ENCODE data around the gene GNG8. TPM values are rescaled to one million over a fixed set of nuclear protein-coding genes. Genes with fewer than 3 reads are reported as not detected.

Gene GNG8
- total RNA-seq, 1 experiment from 2014 or later, result not detected

DNA sequence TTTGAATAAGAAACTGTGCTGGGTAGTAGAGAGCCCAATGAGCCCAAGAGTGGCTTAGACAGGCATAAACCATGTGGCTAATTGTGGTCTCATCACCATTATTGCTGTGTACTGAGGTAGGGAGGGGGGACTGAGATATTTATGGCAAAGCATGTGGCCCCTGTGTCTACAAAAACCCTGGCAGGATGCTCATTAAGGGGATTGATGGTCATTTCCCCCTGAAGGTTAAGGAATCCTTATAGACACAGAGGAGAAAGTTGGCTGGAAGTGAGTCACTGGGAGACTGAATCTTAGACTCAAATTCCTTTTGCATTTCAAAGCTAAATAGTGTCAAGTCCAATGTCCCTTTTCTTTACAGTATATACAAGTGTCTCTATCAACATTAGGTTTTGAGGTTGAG lies 34.8 kb upstream of the GNG8 start:
- H3K27me3 ChIP-seq (ENCODE audit: control insufficient read depth, insufficient read depth, low read length), result no peaks in the 10 kb centered on the region
- H3K4me3 ChIP-seq (ENCODE audit: low read depth in 2 of 2, low read length in 2 of 2), result no peak overlapping the region
- H3K27ac ChIP-seq (ENCODE audit: low read length), result no peak overlapping the region
- no peak for DNase-seq (ENCODE audit: low read depth, low spot score)
- ChIA-PET CTCF (no interaction called here), POLR2A (no interaction called here)
- ATAC-seq, result no peak
- BruUV-seq (replicated peaks), result no TSS peak
- H3K36me3 ChIP-seq (ENCODE audit: control insufficient read depth, insufficient read depth, low read length), result no peaks in the 10 kb centered on the region
- intact Hi-C loops (cut with micrococcal nuclease; ENCODE audit: unreplicated experiment), result no loop called here
- no peaks in the 10 kb centered on the region for H3K4me1 ChIP-seq (ENCODE audit: control insufficient read depth, insufficient read depth, low read length)
- no peak for TF ChIP-seq SIN3A (IDR thresholded peaks at IDR 0.05; ENCODE audit: borderline replicate concordance, insufficient read depth, low read depth, low read length)
- no peak for TF ChIP-seq TCF7L2 (IDR thresholded peaks at IDR 0.05; ENCODE audit: low read depth, low read length)
- TF ChIP-seq, protein P1, sequence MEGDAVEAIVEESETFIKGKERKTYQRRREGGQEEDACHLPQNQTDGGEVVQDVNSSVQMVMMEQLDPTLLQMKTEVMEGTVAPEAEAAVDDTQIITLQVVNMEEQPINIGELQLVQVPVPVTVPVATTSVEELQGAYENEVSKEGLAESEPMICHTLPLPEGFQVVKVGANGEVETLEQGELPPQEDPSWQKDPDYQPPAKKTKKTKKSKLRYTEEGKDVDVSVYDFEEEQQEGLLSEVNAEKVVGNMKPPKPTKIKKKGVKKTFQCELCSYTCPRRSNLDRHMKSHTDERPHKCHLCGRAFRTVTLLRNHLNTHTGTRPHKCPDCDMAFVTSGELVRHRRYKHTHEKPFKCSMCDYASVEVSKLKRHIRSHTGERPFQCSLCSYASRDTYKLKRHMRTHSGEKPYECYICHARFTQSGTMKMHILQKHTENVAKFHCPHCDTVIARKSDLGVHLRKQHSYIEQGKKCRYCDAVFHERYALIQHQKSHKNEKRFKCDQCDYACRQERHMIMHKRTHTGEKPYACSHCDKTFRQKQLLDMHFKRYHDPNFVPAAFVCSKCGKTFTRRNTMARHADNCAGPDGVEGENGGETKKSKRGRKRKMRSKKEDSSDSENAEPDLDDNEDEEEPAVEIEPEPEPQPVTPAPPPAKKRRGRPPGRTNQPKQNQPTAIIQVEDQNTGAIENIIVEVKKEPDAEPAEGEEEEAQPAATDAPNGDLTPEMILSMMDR (IDR thresholded peaks at IDR 0.05), result no peak
- TF ChIP-seq, protein P2, sequence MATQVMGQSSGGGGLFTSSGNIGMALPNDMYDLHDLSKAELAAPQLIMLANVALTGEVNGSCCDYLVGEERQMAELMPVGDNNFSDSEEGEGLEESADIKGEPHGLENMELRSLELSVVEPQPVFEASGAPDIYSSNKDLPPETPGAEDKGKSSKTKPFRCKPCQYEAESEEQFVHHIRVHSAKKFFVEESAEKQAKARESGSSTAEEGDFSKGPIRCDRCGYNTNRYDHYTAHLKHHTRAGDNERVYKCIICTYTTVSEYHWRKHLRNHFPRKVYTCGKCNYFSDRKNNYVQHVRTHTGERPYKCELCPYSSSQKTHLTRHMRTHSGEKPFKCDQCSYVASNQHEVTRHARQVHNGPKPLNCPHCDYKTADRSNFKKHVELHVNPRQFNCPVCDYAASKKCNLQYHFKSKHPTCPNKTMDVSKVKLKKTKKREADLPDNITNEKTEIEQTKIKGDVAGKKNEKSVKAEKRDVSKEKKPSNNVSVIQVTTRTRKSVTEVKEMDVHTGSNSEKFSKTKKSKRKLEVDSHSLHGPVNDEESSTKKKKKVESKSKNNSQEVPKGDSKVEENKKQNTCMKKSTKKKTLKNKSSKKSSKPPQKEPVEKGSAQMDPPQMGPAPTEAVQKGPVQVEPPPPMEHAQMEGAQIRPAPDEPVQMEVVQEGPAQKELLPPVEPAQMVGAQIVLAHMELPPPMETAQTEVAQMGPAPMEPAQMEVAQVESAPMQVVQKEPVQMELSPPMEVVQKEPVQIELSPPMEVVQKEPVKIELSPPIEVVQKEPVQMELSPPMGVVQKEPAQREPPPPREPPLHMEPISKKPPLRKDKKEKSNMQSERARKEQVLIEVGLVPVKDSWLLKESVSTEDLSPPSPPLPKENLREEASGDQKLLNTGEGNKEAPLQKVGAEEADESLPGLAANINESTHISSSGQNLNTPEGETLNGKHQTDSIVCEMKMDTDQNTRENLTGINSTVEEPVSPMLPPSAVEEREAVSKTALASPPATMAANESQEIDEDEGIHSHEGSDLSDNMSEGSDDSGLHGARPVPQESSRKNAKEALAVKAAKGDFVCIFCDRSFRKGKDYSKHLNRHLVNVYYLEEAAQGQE (IDR thresholded peaks at IDR 0.05; ENCODE audit: insufficient read depth in 1 of 2, low read depth in 2 of 2, low read length in 1 of 2), result no peak
- H3K9me3 ChIP-seq (ENCODE audit: control insufficient read depth, insufficient read depth, low read depth, low read length), result no peaks in the 10 kb centered on the region
- in situ Hi-C loops (cut with HindIII; ENCODE audit: low pct_unique_long_range_greater_than_20kb, low sequenced_read_pairs), result no loop called here

DNA sequence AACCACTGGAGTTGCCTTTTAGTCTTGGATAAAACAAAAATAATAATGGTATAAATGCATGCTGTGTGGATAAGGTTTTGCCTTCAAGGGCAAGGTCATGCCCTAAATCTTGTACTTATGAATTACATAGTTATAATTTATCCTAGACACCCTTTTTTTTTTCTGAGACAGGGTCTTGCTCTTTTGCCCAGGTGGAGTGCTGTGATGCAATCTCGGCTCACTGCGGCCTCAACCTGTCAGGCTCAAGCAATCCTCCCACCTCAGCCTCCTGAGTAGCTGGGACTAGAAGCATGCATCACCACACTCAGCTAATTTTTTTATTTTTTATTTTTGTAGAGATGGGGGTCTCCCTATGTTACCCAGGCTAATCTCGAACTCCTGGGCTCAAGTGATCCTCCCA lies 32.7 kb upstream of the GNG8 start:
- Histone ChIP-seq H3K9me3 (ENCODE audit: control insufficient read depth, insufficient read depth, low read depth, low read length) (no peaks in the 10 kb centered on the region), H3K36me3 (ENCODE audit: control insufficient read depth, insufficient read depth, low read length) (no peaks in the 10 kb centered on the region), H3K4me1 (ENCODE audit: control insufficient read depth, insufficient read depth, low read length) (no peaks in the 10 kb centered on the region), H3K27ac (ENCODE audit: low read length) (no peak overlapping the region), H3K27me3 (ENCODE audit: control insufficient read depth, insufficient read depth, low read length) (no peaks in the 10 kb centered on the region), H3K4me3 (ENCODE audit: low read depth in 2 of 2, low read length in 2 of 2) (no peak overlapping the region)
- no peak for TF ChIP-seq POLR2AphosphoS5 (IDR thresholded peaks at IDR 0.05; ENCODE audit: low read depth, low read length)
- TF ChIP-seq, protein P2 (IDR thresholded peaks at IDR 0.05; ENCODE audit: insufficient read depth in 1 of 2, low read depth in 2 of 2, low read length in 1 of 2), result no peak
- TF ChIP-seq, protein P1 (IDR thresholded peaks at IDR 0.05), result no peak
- TF ChIP-seq TCF7L2 (IDR thresholded peaks at IDR 0.05; ENCODE audit: low read depth, low read length), result no peak
- ATAC-seq (no peak), DNase-seq (ENCODE audit: low read depth, low spot score) (no peak)
- ChIA-PET POLR2A (no interaction called here), CTCF (no interaction called here)
- intact Hi-C loops (cut with micrococcal nuclease; ENCODE audit: unreplicated experiment) (no loop called here), in situ Hi-C loops (cut with HindIII; ENCODE audit: low pct_unique_long_range_greater_than_20kb, low sequenced_read_pairs) (no loop called here)
- BruUV-seq (replicated peaks), result no TSS peak
